Hematopoietic multipotent progenitor cell treated with erythropoietin and hydrocortisone succinate and interleukin-3 and kit ligand, for 17 days (in vitro differentiated cells): Measurements from ENCODE around the gene POLE.
A peak's percentile ranks its signal among the peaks of the same experiment; 100 is the strongest.

Source experiments
- DNase-seq: peaks from one replicate; pipeline ENCODE4 v3.0.0-alpha.2; 2015; ENCODE audit warnings: low spot score

The POLE gene

DNA sequence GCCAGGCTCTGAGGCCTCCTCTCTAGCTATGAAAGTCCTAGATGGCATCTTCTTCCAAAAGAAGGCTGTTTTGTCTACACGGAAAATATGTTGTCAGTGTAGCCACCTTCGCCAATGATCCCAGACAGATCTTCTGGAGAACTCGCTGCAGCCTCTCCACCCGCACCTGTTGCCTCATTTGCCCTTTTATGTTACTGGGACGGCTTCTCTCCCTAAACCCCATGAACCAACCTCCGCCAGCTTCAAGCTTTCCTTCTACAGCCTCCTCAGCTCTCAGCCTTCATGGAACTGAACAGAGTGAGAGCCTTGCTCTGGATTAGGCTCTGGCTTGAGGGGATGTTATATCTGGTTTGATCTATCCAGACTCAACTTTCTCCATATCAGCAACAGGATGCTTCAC, 57.8 kb downstream of the POLE start:
- no peak for DNase-seq

DNA sequence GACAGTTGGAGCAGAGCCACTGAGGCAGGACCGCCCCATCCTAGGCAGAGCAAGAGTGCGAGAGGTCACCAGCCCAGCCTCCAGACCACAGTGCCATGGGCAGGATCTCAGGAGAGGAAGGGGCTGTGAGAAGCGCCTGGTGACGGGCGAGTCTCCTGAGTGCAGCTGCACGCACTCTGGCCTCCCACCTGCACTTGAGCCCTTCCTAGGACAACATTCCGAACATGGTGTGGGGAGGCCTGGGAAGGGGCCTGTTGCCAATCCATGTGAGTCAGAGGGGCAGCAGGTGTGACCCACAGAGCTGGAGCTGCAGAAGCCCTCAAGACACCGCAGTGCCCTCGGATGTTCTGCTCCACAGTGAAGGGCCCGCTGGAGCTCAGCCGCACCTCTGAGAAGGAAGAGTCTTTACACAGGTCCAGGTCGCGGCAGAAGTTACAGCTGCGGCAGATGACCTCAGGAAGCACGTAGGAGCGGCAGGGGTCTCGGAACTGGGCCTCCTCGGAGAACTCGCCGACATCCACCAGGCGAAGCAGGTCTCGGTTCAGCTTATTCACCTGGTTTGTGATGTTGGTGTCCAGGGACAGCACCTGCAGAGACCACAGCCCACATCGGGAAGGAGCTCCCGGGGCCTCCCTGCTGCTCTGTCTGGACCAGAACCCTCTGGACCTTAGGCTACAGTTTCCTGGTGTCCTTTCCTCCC, 61.3 kb downstream of the POLE start:
- no peak for DNase-seq

- DNase-seq: no peak
Measured at GRCh38 chr12:132624910-132625630, 62.1 kb downstream of the POLE start.

- no peak for DNase-seq
Measured at GRCh38 chr12:132624186-132624855, 62.8 kb downstream of the POLE start.

- DNase-seq: no peak
Measured at GRCh38 chr12:132623072-132623869, 63.9 kb downstream of the POLE start.

DNA sequence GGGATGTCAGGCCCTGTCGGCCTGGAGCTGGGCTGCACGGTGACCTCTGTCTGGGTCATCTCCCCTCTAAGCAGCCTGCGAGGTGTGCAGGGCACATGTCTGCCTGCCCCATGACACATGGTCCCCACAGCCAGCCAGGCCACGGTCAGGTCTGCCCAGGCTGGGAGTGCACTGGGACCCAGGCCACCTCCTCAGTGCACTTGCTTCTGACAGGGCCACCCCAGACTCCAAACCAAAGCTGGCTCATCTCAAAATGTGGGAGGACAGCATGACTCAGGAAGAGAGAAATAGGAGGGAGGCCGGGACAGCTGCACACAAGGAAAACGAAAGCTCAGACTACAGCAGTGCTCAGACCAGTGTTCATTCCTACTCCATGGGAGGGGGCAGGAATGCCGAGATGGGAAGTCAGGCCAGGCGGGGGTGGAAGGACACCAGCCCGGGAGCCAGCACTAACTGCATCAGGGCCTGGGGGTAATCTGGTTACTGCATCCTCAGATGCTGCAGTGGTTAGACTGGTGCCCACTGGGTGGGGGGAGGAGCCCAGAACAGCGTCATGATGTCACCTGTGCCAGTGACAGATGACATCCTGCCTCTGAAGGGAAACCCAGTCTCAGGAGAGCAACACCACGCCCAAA, 64.6 kb downstream of the POLE start:
- DNase-seq: no peak

GRCh38 chr12:132621657-132622435, 65.3 kb downstream of the POLE start:
- DNase-seq: no peak

DNA sequence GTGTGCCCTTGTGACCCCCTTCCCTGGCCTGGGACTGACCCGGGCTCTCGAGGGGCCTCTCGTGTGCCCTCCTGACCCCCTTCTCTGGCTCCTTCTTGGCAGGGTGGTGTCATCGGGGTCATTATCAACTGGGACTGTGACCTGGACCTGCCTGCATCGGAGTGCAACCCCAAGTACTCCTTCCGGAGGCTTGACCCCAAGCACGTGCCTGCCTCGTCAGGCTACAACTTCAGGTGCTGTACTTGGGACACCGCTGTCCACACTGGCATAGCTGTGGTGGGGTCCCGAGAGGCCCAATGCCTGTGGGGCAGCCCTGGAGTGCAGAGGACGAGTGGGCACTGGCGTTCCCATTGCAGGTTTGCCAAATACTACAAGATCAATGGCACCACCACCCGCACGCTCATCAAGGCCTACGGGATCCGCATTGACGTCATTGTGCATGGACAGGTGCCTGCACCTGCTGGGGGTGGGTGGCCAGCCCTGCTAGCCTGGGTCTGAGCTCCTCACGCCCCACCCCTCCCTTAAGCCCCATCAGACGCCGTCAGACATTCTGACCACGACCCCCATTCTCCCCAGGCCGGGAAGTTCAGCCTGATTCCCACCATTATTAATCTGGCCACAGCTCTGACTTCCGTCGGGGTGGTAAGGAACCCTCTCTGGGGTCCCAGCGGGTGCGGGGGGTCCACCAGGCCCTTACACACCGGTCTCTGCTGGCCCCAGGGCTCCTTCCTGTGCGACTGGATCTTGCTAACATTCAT, 66.1 kb downstream of the POLE start:
- no peak for DNase-seq

DNA sequence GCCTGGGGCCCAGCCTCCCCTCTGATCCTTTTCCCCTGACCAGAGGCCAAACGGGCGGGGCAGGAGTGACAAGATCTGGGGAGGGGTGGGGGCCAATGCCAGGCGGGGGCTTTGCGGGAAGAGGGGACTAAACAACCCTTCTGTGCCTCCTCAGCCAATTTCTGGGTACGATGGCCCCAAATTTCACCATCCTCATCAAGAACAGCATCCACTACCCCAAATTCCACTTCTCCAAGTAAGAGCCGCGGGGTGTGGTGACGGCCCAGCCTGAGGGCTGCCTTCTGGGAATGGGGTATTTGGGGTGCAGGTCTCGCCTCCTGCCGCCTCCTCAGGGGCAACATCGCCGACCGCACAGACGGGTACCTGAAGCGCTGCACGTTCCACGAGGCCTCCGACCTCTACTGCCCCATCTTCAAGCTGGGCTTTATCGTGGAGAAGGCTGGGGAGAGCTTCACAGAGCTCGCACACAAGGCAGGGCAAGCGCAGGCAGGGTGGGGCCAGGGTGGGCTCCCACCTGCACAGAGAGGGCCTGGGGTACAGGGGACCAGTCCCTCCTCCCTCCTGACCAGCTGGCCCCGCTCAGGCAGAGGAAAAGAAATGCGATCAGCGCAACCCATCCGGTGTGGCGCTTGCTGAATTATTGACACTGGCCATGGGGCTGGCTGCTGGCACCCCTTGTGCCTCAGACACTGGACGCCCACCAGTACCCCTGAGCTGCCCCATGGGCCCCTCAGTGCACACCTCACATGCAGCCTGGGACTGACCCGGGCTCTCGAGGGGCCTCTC, 66.8 kb downstream of the POLE start:
- DNase-seq: no peak

DNA sequence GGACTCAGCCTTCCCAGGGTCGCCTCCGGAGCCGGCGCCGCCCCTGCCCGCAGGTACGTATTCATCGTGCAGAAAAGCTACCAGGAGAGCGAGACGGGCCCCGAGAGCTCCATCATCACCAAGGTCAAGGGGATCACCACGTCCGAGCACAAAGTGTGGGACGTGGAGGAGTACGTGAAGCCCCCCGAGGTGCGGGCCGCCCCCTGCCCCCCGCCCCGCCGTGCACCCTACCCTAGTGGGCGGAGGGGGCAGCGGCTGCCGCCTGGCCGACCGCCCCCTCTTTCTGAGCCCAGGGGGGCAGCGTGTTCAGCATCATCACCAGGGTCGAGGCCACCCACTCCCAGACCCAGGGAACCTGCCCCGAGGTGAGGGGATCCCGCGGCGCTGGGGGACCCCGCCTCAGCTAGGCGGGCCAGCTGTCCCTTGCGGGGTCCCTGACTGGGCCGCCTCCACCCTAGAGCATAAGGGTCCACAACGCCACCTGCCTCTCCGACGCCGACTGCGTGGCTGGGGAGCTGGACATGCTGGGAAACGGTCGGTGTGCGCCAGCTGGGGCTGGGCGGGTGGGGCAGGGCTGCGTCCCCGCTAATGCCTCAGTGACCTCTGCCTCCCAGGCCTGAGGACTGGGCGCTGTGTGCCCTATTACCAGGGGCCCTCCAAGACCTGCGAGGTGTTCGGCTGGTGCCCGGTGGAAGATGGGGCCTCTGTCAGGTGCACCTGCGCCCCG, 67.6 kb downstream of the POLE start:
- no peak for DNase-seq

- no peak for DNase-seq
Measured at GRCh38 chr12:132619071-132619385, 68.1 kb downstream of the POLE start.

DNA sequence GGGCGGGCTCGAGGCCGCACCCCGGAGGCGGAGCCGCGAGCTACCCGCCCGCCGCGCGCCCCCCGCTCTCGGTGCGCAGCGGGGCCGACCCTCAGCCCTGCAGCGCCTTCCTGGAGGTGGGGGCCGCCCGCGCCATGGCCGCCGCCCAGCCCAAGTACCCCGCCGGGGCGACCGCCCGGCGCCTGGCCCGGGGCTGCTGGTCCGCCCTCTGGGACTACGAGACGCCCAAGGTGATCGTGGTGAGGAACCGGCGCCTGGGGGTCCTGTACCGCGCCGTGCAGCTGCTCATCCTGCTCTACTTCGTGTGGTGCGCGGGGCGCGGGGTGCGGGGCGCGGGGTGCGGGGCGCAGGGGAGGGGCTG, 68.5 kb downstream of the POLE start, which contains the start of gene P2RX2:
Gene P2RX2 (plus strand): TSS at position 94 of the 361 bp plus-strand sequence. CDS start 41 bp downstream, at position 135.
- no peak for DNase-seq

- no peak for DNase-seq
Measured at GRCh38 chr12:132617822-132618682, 69.1 kb downstream of the POLE start.

GRCh38 chr12:132617135-132617701, 69.9 kb downstream of the POLE start:
- no peak for DNase-seq

GRCh38 chr12:132615579-132616038, 71.5 kb downstream of the POLE start:
- DNase-seq: no peak

GRCh38 chr12:132614861-132615578, 72.1 kb downstream of the POLE start:
- DNase-seq: peak; percentile 67

- DNase-seq: no peak
Measured at GRCh38 chr12:132614029-132614428, 73.1 kb downstream of the POLE start.
